ENCODE results near the gene FXR2. TPM values are rescaled to one million over a fixed set of nuclear protein-coding genes. Genes with fewer than 3 reads are reported as not detected.
A peak's percentile ranks its signal among the peaks of the same experiment; 100 is the strongest.

The FXR2 gene
- polyA plus RNA-seq, 5 donors = 33.0 to 43.8 (median 38.6) TPM

- no peak for DNase-seq
These were observed 24.6 kb downstream of the FXR2 start, which contains the start of gene SOX15 for GRCh38 chr17:7589891-7590691. TSS of gene SOX15 (minus strand) at chr17:7590094. CDS start at chr17:7589676, 418 bp downstream.

GRCh38 chr17:7589204-7589868 lies 25.4 kb downstream of the FXR2 start:
- peak; percentile 75 to 79 for DNase-seq

- no peak for DNase-seq
These were observed 26.0 kb downstream of the FXR2 start for GRCh38 chr17:7588553-7589203.

GRCh38 chr17:7587420-7588151 lies 27.1 kb downstream of the FXR2 start:
- DNase-seq = no peak

GRCh38 chr17:7586673-7587419 lies 27.9 kb downstream of the FXR2 start:
- no peak for DNase-seq

GRCh38 chr17:7583253-7584109 lies 31.2 kb downstream of the FXR2 start, which contains the start of gene MPDU1:
TSS of gene MPDU1 (plus strand) at chr17:7583852. CDS start at chr17:7583863, 11 bp downstream.
- DNase-seq = peak; percentile 98 to 99

GRCh38 chr17:7582396-7583252 lies 32.1 kb downstream of the FXR2 start:
- no peak for DNase-seq

GRCh38 chr17:7580604-7581575 lies 33.8 kb downstream of the FXR2 start:
- DNase-seq = no peak

- no peak for DNase-seq
These were observed 34.7 kb downstream of the FXR2 start for GRCh38 chr17:7579834-7580603.

- peak in 1 of 2 donors; percentile 31 for DNase-seq
These were observed 35.5 kb downstream of the FXR2 start, which contains the start of gene CD68 for GRCh38 chr17:7579001-7579833. TSS of gene CD68 (plus strand) at chr17:7579638. CDS start at chr17:7579678, 40 bp downstream.

GRCh38 chr17:7577327-7578199 lies 37.1 kb downstream of the FXR2 start:
- no peak for DNase-seq

GRCh38 chr17:7576432-7576937 lies 38.2 kb downstream of the FXR2 start:
- DNase-seq = no peak

- no peak for DNase-seq
These were observed 38.7 kb downstream of the FXR2 start for GRCh38 chr17:7575959-7576358.

GRCh38 chr17:7575481-7575883 lies 39.2 kb downstream of the FXR2 start:
- DNase-seq = no peak

Measured in right lung (tissue), 5 donors.